OCI-LY3 (cell line): Measurements from ENCODE around the gene SPECC1.

Experiments used
- EZH2phosphoT487 ChIP-seq: fragments of 200-600 bp; shearing (Covaris generic); IDR thresholded peaks from 2 replicates; pipeline ENCODE4 v1.6.1; 2018; ENCODE audit warnings: antibody characterized with exemption, mixed run types, low read depth
- TF ChIP-seq, protein P1 (sequence below): fragments of 200-600, 300-600 bp; sonication (generic); IDR thresholded peaks from 2 replicates; pipeline ENCODE4 v1.5.1; 2014; ENCODE audit warnings: antibody characterized with exemption, low read length, low read depth

DNA sequence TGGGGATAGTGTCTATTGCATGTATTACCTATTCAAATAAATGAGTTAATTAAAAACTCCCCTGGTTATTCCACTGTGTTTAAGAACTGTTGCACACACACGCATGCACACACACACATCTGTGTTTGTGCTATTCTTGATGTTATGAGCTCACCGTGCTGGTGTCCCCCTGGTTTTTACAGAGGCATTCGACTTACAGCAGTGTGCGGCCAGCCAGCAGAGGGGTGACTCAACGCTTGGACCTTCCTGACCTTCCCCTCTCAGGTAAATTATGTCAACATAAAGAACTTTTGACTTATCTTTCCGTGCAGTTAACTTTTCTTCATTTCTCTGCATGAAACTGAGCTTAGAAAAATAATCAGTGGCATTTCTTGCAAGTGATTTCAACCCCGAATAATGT, 244.2 kb downstream of the SPECC1 start:
- TF ChIP-seq, protein P1, sequence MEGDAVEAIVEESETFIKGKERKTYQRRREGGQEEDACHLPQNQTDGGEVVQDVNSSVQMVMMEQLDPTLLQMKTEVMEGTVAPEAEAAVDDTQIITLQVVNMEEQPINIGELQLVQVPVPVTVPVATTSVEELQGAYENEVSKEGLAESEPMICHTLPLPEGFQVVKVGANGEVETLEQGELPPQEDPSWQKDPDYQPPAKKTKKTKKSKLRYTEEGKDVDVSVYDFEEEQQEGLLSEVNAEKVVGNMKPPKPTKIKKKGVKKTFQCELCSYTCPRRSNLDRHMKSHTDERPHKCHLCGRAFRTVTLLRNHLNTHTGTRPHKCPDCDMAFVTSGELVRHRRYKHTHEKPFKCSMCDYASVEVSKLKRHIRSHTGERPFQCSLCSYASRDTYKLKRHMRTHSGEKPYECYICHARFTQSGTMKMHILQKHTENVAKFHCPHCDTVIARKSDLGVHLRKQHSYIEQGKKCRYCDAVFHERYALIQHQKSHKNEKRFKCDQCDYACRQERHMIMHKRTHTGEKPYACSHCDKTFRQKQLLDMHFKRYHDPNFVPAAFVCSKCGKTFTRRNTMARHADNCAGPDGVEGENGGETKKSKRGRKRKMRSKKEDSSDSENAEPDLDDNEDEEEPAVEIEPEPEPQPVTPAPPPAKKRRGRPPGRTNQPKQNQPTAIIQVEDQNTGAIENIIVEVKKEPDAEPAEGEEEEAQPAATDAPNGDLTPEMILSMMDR: no peak
- TF ChIP-seq EZH2phosphoT487: no peak
